HG03469 (cell line): Measurements from ENCODE around the gene UPK1B.

ENCODE experiments used
- ATAC-seq: cut with Tn5 transposase; IDR thresholded peaks from one replicate; pipeline ENCODE4 v1.9.1; 2021; ENCODE audit warnings: mild to moderate bottlenecking, moderate library complexity, moderate number of reproducible peaks; ENCODE audit not compliant: unreplicated experiment

UPK1B gene

GRCh38 chr3:119175872-119176756 is 2.7 kb downstream of the UPK1B start:
- ATAC-seq: no peak

DNA sequence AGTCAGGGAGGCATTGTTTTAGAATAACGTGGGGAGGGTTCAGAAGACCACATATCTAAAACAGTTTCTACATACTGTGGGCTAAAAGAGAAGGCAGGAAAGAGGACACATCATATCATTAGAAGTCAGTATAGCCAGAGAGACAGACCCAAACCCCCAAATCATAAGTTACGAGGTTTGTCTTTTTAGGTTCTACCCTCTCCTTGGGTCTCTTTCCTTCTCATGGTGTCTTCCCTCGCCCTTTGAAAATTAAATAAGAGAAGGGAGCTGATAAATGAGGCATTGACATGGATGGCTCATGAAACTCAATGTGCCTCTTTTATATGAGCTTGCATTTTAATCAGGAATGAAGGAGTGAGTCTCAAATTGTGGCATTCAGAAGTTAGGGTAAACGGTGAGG is 3.4 kb downstream of the UPK1B start:
- no peak for ATAC-seq

DNA sequence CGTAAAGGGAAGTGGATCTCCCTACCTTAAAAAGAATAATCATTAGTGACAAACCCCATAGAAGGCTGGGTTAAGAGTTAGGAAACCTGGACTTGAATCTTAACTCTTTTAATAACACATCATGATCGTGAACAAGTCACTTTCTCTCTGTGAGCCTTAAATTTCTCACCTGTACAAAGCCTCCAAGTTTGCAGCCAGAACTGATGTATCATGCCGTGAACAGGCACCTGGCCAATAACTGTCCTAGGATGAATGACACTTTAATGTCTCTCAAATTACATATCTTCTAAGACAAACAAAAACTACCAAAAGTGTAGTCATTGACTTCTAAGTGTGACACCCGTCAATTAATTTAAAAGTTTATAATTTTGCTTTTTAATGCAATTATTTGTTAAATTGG is 3.9 kb downstream of the UPK1B start:
- no peak for ATAC-seq

- ATAC-seq: no peak
These were observed 8.4 kb downstream of the UPK1B start for GRCh38 chr3:119181765-119182164.

- ATAC-seq: no peak
These were observed 10.7 kb downstream of the UPK1B start for GRCh38 chr3:119184111-119184510.

DNA sequence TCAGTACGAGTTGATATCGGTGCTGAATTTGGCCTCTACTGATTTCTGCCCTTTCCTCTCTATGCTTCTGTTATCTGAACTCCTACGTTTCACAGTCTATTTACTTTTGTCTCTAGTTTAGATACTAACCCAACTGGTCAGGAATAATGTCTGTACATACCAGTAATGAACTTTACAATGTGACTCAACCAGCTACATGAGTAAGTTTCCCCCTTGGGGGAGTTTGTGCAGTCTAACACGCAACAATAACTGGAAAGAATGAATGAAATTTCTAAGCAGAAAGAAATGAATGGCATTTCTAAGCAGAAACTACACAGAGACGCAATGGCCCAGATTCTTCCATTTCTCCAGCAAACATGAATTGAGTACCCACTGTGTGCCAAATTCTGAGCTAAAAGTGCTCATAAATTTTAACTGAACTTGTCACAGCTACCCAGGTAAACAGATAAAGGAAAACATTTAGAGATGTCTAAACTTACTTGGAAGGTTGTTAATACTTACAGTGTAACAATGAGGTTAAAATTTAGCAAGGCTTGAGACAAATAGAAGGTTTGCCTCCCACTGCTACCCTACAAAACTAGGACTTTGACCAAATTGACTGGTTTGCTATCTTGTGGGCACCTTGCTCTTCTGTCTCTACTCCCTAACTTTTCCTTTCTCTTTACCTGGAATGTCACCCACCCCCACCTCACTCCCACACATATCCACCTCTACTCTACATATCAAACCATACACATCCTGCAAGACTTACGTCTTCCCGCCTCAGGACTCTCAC is 11.6 kb downstream of the UPK1B start:
- no peak for ATAC-seq

- ATAC-seq: no peak
These were observed 13.9 kb downstream of the UPK1B start for GRCh38 chr3:119187266-119187665.

DNA sequence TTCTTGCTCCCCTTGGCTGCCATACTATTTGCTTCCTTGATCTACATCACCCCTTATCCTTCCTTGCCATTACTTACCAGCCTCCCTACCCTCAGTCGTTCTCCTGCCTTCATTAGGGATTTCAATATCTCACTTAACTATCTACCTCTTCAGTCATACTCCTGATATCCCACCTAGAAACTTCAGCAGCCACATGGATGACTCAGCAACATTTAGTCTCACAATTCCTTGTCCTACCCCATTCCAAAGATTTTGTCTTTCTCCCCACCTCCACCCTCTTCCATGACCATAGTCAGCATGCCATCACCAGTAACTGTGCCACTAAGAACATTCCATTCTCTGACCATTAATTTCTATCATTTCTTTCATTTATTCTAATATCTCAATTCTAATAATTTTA is 18.4 kb downstream of the UPK1B start:
- no peak for ATAC-seq

GRCh38 chr3:119194237-119195150 is 21.1 kb downstream of the UPK1B start:
- no peak for ATAC-seq

GRCh38 chr3:119195151-119195476 is 21.7 kb downstream of the UPK1B start:
- ATAC-seq: no peak

DNA sequence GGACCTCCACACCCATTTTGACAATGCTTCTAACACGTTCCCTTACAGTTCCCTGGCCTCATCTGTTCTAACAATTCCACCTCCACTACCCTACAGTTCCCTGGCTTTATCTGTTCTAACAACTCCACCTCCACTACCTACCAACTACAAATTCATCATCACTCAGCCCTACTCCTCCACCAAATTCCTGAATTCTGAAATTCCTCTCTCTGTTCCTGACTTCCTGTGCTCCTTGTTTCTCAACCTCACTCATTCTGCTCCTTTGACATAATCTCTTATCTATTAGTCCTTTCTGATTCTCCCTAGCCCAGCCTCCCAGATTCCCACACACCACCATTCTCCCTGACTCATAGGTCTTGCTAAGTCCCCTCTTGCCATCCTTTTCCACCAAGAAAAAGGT is 22.5 kb downstream of the UPK1B start:
- no peak for ATAC-seq

- no peak for ATAC-seq
These were observed 31.8 kb downstream of the UPK1B start for GRCh38 chr3:119205209-119205608.

DNA sequence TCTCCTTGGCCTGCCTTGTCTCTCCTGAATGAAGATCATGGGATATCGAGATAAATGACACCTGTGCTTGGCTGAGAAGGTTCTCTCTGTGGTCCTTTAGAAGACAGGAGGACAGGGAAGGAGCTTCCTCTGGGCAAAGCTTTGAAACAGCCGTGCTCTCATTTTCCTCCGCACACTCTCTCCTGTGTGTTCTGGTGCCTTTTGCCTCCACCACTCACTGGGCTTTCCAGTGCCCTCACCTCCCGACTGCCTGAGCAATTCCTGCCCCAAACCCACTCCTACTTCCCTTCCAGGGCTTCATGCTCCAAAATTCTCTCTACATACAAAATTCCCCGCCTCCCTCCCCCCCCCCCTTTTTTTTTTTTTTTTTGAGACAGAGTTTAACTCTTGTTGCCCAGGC is 32.3 kb downstream of the UPK1B start:
- ATAC-seq: no peak

- no peak for ATAC-seq
These were observed 33.5 kb downstream of the UPK1B start for GRCh38 chr3:119206611-119207511.

- ATAC-seq: no peak
These were observed 34.1 kb downstream of the UPK1B start for GRCh38 chr3:119207512-119207875.

DNA sequence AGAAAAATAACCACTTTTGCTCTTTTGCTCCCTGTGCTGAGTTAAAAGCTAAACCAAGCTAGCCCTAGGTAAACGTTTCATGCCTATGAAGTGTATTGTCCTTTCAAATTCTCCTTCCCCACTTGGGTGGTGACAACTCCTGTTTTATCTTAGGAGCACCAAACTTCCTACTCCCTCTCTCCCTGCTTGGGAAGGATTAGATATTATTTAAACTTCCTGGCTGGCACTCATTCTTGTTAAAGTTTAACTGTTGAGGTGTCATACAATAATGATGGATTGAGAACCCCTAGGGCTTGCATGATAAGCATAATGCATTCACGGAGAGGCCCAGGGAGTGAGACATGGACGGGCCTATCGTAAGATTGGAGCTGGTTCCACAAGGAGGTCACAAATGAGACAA is 37.8 kb downstream of the UPK1B start:
- ATAC-seq: no peak

DNA sequence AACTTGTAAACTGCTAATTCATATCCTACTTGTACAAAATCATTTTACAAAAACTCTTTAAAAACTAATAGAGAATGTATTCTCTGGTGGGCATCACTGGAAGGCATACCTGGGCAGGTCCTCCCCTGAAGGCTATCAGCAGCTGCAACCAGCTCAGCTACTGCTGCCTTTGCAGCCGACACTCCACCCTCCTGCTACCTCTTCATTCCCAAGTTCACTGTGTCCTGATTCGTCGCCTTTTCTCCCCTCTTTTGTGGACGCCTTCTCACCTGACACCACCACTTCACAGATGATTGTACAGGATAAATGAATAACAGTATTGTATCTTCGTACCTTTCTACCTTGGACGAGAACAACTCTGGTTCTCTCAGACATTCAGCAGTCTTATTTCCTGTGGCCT is 38.4 kb downstream of the UPK1B start:
- no peak for ATAC-seq

GRCh38 chr3:119219069-119219468 is 45.7 kb downstream of the UPK1B start:
- peak; percentile 99 for ATAC-seq

GRCh38 chr3:119220198-119220597 is 46.8 kb downstream of the UPK1B start:
- ATAC-seq: no peak

DNA sequence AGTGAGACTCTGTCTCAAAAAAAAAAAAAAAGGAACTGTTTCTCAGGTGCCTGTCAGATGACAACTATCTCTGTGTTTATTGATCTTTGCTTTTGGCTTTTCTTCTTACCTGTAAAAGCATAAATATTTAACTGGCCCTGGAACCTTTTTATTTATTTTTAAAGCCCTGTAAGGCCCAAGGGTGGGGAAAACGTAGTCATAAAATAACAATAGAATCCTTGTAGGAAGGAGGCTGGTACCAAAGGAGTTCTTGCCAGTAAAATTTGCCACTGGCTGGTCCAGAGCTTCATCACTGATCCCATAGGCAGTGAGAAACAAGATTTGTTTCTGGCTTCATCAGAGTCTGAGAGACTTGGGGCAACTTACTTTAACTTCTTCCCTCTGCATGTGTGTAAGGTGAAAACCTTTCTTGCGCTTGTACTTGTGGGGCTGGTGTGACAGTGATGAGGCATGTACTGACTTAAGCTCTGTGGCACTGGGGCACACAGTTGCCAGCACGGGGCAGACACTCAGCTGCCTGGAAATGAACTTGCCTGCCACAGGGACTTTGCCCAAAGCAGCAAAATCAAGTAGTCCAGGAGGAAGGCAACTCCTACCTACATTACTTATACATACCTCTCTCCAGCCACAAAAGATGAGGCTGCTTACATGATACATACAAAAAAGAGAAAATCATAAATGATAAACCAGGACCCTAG is 47.7 kb downstream of the UPK1B start:
- ATAC-seq: no peak
